NCI-H1092 (cell line): ENCODE measurements around the gene SAMD4B.

Experiments
- DNase-seq: peaks from one replicate; lab custom pipeline; 2025; lab: John Stamatoyannopoulos, UW

Gene SAMD4B

DNA sequence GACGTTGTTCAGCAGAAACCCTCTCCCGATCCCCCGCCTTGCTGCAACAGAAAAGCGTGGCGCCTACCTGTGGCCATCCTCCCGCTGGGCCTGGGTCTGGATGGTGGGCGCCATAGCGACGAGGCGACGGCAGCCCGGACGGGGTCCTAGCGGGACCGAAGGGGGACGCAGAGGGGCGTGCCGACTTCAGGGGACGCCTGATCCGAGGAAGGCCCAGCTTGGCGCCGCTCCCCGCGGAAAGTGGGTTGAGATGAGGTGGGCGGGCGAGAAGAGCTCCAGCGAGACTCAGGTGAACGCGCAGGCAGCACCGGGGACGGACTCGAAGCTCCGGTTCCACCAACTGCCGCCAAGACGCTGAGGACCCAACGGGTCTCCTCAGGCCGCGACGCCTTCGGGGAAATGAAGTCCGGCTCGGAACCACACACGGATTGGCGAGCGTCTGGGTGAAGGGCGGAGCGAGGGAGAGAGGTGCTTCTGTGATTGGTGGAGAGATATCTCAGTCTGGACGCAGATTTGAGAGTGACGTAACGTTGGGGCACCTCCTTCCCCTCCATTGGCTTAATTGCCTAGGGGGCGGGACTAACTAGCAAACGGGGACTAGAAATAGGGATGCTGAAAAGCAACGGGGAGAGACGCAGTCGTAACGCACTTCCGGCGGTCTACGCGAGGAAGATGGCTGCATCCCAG is 48.7 kb downstream of the SAMD4B start, which contains the start of the genes MED29 and PAF1:
TSS of gene MED29 (plus strand) at position 628 of the 687 bp plus-strand sequence. CDS start at position 673, 45 bp downstream.
TSS of gene PAF1 (minus strand) at position 356 of the 687 bp plus-strand sequence. CDS start at position 114, 242 bp downstream.
- DNase-seq = peak; percentile 98

- peak; percentile 21 for DNase-seq
These were observed 55.4 kb downstream of the SAMD4B start for GRCh38 chr19:39397360-39398296.

GRCh38 chr19:39398297-39398864 is 56.2 kb downstream of the SAMD4B start:
- no peak for DNase-seq

GRCh38 chr19:39399668-39400050 is 57.4 kb downstream of the SAMD4B start:
- DNase-seq = no peak

DNA sequence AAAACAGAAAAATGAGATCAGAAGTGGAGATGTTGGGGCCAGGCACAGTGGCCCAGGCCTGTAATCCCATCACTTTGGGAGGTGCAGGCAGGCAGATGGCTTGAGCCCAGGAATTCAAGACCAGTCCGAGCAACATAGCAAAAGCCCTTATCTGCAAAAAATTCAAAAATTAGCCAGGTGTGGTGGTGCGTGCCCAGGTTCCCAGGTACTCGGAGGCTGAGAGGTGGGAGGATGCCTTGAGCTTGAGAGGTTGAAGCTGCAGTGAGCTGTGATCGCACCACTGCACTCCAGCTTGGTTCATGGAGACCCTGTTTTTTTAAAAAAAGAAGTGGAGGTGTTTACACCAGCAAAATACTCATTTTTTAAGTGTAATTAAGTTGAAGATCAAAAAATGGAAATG is 57.8 kb downstream of the SAMD4B start:
- no peak for DNase-seq

- DNase-seq = no peak
These were observed 58.9 kb downstream of the SAMD4B start for GRCh38 chr19:39401070-39401548.

- DNase-seq = no peak
These were observed 59.5 kb downstream of the SAMD4B start for GRCh38 chr19:39401549-39402345.

DNA sequence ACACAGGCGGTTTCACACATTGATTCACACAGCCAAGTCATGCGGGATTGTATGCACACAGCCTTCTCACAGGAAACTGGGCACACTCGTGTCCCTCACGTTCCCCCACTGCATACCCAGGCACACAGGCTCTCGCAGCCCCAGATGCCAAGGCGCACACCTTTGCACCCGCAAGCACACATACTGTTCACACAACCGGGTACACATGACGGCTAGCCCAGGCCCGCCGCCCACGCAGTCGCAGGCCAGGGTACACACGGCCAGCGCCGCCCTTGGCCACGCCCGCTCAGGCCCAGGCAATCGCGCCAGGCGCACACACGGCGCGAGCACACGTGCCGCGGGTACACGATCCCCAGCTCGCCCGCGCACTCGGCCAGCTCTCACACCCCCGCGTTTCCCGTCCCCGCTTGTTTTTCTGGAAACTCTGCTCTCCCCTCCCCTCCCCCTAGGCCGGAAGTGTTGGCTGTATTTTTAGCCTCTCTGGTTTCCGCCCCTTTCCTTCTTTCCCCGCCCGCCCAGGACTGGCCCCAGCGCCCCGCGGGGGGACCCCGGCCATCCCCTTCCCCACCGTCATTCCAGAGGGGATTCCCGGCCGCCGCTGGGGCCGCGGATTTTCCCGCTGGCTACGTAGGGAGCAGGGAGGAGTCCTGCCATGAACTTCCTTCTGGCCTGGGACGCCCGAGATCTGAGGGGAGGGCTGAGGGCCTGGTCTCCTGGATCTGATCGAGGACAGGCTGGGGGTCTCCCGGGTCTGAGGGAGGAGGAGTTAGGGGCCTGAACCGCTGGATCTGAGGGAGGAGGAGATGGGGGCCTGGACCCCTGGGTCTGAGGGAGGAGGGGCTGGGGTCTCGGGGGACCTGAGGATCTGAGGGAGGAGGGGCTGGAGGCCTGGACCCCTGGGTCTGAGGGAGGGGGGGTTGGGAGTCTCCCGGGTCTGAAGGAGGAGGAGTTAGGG is 60.4 kb downstream of the SAMD4B start:
- DNase-seq = no peak

GRCh38 chr19:39403331-39404312 is 61.4 kb downstream of the SAMD4B start:
- no peak for DNase-seq

- no peak for DNase-seq
These were observed 63.2 kb downstream of the SAMD4B start for GRCh38 chr19:39405261-39405957.

GRCh38 chr19:39405958-39406655 is 63.9 kb downstream of the SAMD4B start:
- no peak for DNase-seq

DNA sequence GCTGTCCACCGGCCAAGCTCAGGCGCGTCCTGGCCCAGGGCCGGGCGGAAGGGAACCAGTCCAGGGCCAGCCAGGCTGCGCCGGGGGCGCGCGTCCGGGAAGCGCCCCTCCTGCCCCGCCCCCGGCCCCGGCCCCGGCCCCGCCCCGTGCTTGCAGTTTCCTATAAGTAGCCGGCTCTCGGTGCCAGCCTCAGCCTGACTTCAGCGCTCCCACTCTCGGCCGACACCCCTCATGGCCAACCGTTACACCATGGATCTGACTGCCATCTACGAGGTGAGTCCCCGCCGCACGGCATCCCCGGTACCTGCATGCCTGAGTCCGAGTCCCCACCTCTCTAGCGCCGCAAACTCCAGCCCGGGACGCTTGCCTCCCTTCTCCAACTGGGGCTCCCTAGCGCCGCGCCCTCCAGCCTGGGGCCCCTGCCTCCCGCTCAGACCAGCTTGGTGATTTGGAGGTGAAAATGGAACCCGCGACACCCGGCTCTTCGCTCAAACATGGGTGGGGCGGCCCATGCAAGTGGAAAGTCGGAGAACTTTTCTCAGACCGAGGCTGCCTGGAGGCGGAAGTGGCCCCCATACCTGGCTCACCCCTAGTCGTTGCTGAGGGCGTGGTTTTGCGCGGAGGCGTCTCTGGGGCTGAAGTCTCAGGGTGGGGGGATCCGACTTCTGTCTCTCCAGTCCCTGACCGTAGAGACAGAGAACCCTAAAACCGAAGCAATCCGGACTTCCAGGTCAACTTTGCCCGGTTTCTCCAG is 64.6 kb downstream of the SAMD4B start, which contains the start of gene ZFP36:
TSS of gene ZFP36 (plus strand) at position 192 of the 754 bp plus-strand sequence. CDS start at position 250, 58 bp downstream.
- DNase-seq = no peak

DNA sequence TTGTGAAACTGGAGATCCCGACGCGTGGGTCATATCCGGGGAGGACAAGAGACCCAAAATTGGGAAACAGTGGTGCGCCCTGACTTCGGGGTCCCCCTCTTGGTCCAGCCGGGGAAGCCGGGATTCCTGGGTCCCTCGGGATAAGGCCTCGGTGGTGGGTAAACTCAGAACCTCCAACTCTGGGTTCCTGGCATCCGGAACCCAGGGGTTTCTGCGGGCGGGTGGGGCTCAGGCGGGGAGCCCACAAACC is 65.1 kb downstream of the SAMD4B start:
- DNase-seq = no peak

- DNase-seq = no peak
These were observed 65.6 kb downstream of the SAMD4B start for GRCh38 chr19:39407660-39408391.

DNA sequence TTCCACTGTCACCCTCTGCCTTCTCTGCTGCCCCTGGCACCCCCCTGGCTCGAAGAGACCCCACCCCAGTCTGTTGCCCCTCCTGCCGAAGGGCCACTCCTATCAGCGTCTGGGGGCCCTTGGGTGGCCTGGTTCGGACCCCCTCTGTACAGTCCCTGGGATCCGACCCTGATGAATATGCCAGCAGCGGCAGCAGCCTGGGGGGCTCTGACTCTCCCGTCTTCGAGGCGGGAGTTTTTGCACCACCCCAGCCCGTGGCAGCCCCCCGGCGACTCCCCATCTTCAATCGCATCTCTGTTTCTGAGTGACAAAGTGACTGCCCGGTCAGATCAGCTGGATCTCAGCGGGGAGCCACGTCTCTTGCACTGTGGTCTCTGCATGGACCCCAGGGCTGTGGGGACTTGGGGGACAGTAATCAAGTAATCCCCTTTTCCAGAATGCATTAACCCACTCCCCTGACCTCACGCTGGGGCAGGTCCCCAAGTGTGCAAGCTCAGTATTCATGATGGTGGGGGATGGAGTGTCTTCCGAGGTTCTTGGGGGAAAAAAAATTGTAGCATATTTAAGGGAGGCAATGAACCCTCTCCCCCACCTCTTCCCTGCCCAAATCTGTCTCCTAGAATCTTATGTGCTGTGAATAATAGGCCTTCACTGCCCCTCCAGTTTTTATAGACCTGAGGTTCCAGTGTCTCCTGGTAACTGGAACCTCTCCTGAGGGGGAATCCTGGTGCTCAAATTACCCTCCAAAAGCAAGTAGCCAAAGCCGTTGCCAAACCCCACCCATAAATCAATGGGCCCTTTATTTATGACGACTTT is 66.4 kb downstream of the SAMD4B start:
- DNase-seq = no peak
